ENCODE results near the gene OR4D9.
"Not testable (repeated sequence)": the region's sequence is repeated elsewhere in the genome, so short reads cannot be mapped to it uniquely, and the experiment has no call there.

Gene OR4D9

GRCh38 chr11:59510941-59511589, at the start of gene OR4D9:
Gene OR4D9 (plus strand): TSS chr11:59511539. CDS start chr11:59514913, 3,374 bp downstream.
- DNase-seq (ENCODE audit: low read depth in 2 of 3, low spot score in 2 of 3) = no peak

GRCh38 chr11:59463190-59463641, 48.1 kb upstream of the OR4D9 start:
- DNase-seq (ENCODE audit: low read depth in 2 of 3, low spot score in 2 of 3) = no peak

- no peak for DNase-seq (ENCODE audit: low read depth in 2 of 3, low spot score in 2 of 3)
These were observed 38.3 kb upstream of the OR4D9 start, which contains the start of gene OR4D10 for GRCh38 chr11:59473015-59473414. Gene OR4D10 (plus strand): TSS chr11:59473315. CDS start chr11:59477430, 4,115 bp downstream.

GRCh38 chr11:59475176-59475575, 36.2 kb upstream of the OR4D9 start:
- DNase-seq (ENCODE audit: low read depth in 2 of 3, low spot score in 2 of 3) = no peak

GRCh38 chr11:59479906-59480305, 31.4 kb upstream of the OR4D9 start:
- no peak for DNase-seq (ENCODE audit: low read depth in 2 of 3, low spot score in 2 of 3)

GRCh38 chr11:59480359-59480758, 31.0 kb upstream of the OR4D9 start:
- no peak for DNase-seq (ENCODE audit: low read depth in 2 of 3, low spot score in 2 of 3)

- no peak for DNase-seq (ENCODE audit: low read depth in 2 of 3, low spot score in 2 of 3)
These were observed 9.4 kb upstream of the OR4D9 start for GRCh38 chr11:59501931-59502330.

- DNase-seq (ENCODE audit: low read depth in 2 of 3, low spot score in 2 of 3) = no peak
These were observed 8.1 kb upstream of the OR4D9 start, which contains the start of gene OR4D11 for GRCh38 chr11:59503276-59503675. Gene OR4D11 (plus strand): TSS chr11:59503576. CDS start chr11:59503576, 0 bp downstream.

- no peak for DNase-seq (ENCODE audit: low read depth in 2 of 3, low spot score in 2 of 3)
These were observed 336 bp downstream of the OR4D9 start for GRCh38 chr11:59511675-59512074.

- DNase-seq (ENCODE audit: low read depth in 2 of 3, low spot score in 2 of 3) = not testable (repeated sequence)
These were observed 8.8 kb downstream of the OR4D9 start for GRCh38 chr11:59520139-59520538.

GRCh38 chr11:59520741-59521140, 9.4 kb downstream of the OR4D9 start:
- no peak for DNase-seq (ENCODE audit: low read depth in 2 of 3, low spot score in 2 of 3)

GRCh38 chr11:59523541-59523940, 12.2 kb downstream of the OR4D9 start:
- DNase-seq (ENCODE audit: low read depth in 2 of 3, low spot score in 2 of 3) = no peak

GRCh38 chr11:59528711-59529110, 17.4 kb downstream of the OR4D9 start:
- DNase-seq (ENCODE audit: low read depth in 2 of 3, low spot score in 2 of 3) = no peak

GRCh38 chr11:59532620-59533019, 21.3 kb downstream of the OR4D9 start:
- no peak for DNase-seq (ENCODE audit: low read depth in 2 of 3, low spot score in 2 of 3)

- no peak for DNase-seq (ENCODE audit: low read depth in 2 of 3, low spot score in 2 of 3)
These were observed 23.3 kb downstream of the OR4D9 start for GRCh38 chr11:59534676-59535075.

GRCh38 chr11:59542142-59542810, 30.9 kb downstream of the OR4D9 start:
- no peak for DNase-seq (ENCODE audit: low read depth in 2 of 3, low spot score in 2 of 3)

- DNase-seq (ENCODE audit: low read depth in 2 of 3, low spot score in 2 of 3) = not testable (repeated sequence)
These were observed 32.4 kb downstream of the OR4D9 start for GRCh38 chr11:59543713-59544112.

- DNase-seq (ENCODE audit: low read depth in 2 of 3, low spot score in 2 of 3) = no peak
These were observed 33.5 kb downstream of the OR4D9 start for GRCh38 chr11:59544869-59545178.

GRCh38 chr11:59545179-59546020, 34.1 kb downstream of the OR4D9 start:
- no peak for DNase-seq (ENCODE audit: low read depth in 2 of 3, low spot score in 2 of 3)

- not testable (repeated sequence) for DNase-seq (ENCODE audit: low read depth in 2 of 3, low spot score in 2 of 3)
These were observed 36.4 kb downstream of the OR4D9 start for GRCh38 chr11:59547605-59548308.

- no peak for DNase-seq (ENCODE audit: low read depth in 2 of 3, low spot score in 2 of 3)
These were observed 36.9 kb downstream of the OR4D9 start for GRCh38 chr11:59548309-59548656.

Measured in activated CD8-positive, alpha-beta memory T cell treated with anti-CD3 and anti-CD28 coated beads for 48 hours (primary cell).